PC-3 (cell line): ENCODE data around the gene COX7A2L. TPM values are rescaled to one million over a fixed set of nuclear protein-coding genes. Genes with fewer than 3 reads are reported as not detected.

Experiments
- ATAC-seq: fragments of 200-7000 bp; cut with Tn5 transposase; 2 replicates; pipeline ENCODE4 v1.9.1; 2020; ENCODE audit warnings: mild to moderate bottlenecking, moderate library complexity
- BruUV-seq: library from RNA; stranded (reverse); fragments of 400-500 nt; replicated peaks from 2 replicates; lab custom pipeline; 2021; lab: Mats Ljungman, UMichigan
- CTCF ChIA-PET: fragments of 300-600 bp; sonication (Branson Sonifier 250); formaldehyde crosslinking; loops from one replicate; lab custom pipeline; 2022; ENCODE audit warnings: antibody characterized with exemption; lab: Charles Lee
- POLR2A ChIA-PET: fragments of 300-600 bp; sonication (Branson Sonifier 250); formaldehyde crosslinking; loops from one replicate; lab custom pipeline; 2022; ENCODE audit warnings: antibody characterized with exemption; ENCODE audit not compliant: unreplicated experiment; lab: Charles Lee
- DNase-seq: peaks from one replicate; pipeline ENCODE4 v3.0.0-alpha.2; 2015
- H2AFZ ChIP-seq: fragments of 300-600 bp; sonication (generic); 2 replicates; pipeline ENCODE4 v1.6.0; 2016; ENCODE audit warnings: antibody characterized with exemption, low read length
- H3F3A ChIP-seq: fragments of 300-600 bp; sonication (generic); one replicate; pipeline ENCODE4 v1.6.0; 2017; ENCODE audit warnings: antibody characterized with exemption, low read length, control low read depth, mild to moderate bottlenecking; ENCODE audit not compliant: unreplicated experiment
- H3K27ac ChIP-seq: fragments of 300-600 bp; sonication (generic); 2 replicates; pipeline ENCODE4 v1.5.1; 2016; ENCODE audit warnings: mild to moderate bottlenecking, low read length
- H3K27me3 ChIP-seq: fragments of 300-600 bp; sonication (generic); 2 replicates; pipeline ENCODE4 v1.6.1; 2016; ENCODE audit warnings: low read length, mixed read lengths
- H3K36me3 ChIP-seq: fragments of 300-600 bp; sonication (generic); 2 replicates; pipeline ENCODE4 v1.6.1; 2016; ENCODE audit warnings: low read depth, mixed run types, low read length, mixed read lengths
- H3K4me1 ChIP-seq: fragments of 300-600 bp; sonication (generic); 2 replicates; pipeline ENCODE4 v1.5.1; 2016; ENCODE audit warnings: low read length; ENCODE audit not compliant: insufficient read depth
- H3K4me2 ChIP-seq: fragments of 300-600 bp; sonication (generic); 2 replicates; pipeline ENCODE4 v1.6.0; 2016; ENCODE audit warnings: low read length
- H3K4me3 ChIP-seq: fragments of 300-600 bp; sonication (generic); 2 replicates; pipeline ENCODE4 v1.5.1; 2016; ENCODE audit warnings: mild to moderate bottlenecking, low read length, mixed read lengths
- H3K79me2 ChIP-seq: fragments of 300-600 bp; sonication (generic); 2 replicates; pipeline ENCODE4 v1.6.1; 2017; ENCODE audit warnings: low read length, mixed read lengths
- H3K9ac ChIP-seq: fragments of 300-600 bp; sonication (generic); 2 replicates; pipeline ENCODE4 v1.6.0; 2016; ENCODE audit warnings: mild to moderate bottlenecking, low read length
- H3K9me2 ChIP-seq: fragments of 300-600 bp; sonication (generic); replicated peaks from 2 replicates; pipeline ENCODE4 v1.6.1; 2016; ENCODE audit warnings: mixed run types, low read length, mixed read lengths
- H3K9me3 ChIP-seq: fragments of 300-600 bp; sonication (generic); 2 replicates; pipeline ENCODE4 v1.6.1; 2016; ENCODE audit warnings: low read length, mixed read lengths
- H4K20me1 ChIP-seq: fragments of 300-600 bp; sonication (generic); 2 replicates; pipeline ENCODE4 v1.6.1; 2016; ENCODE audit warnings: low read length, mixed read lengths
- CTCF ChIP-seq: fragments of 300-600 bp; sonication (generic); conservative IDR thresholded peaks from 2 replicates; pipeline ENCODE4 v1.5.1; 2017; ENCODE audit warnings: antibody characterized with exemption, low read depth, mild to moderate bottlenecking, low read length
- EZH2 ChIP-seq: fragments of 300-600 bp; sonication (generic); IDR thresholded peaks from one replicate; pipeline ENCODE4 v1.6.1; 2017; ENCODE audit warnings: antibody characterized with exemption, mild to moderate bottlenecking, low read length; ENCODE audit not compliant: unreplicated experiment
- EZH2phosphoT487 ChIP-seq: fragments of 300-600 bp; sonication (generic); IDR thresholded peaks from 2 replicates; pipeline ENCODE4 v1.6.1; 2018; ENCODE audit warnings: mild to moderate bottlenecking, antibody characterized with exemption, low read length, borderline replicate concordance
- intact Hi-C: fragments of 100-400 bp; cut with micrococcal nuclease; formaldehyde crosslinking; loops from 2 replicates; pipeline ENCODE4 v1.9.0; 2023
- total RNA-seq: library from RNA; depleted of rRNA; stranded (reverse); fragments of >200 nt; gene quantifications from 2 replicates; pipeline ENCODE4 v1.2.3, GENCODE V29; 2014

Gene COX7A2L
- total RNA-seq, 1 experiment from 2014 or later: 120 TPM

DNA sequence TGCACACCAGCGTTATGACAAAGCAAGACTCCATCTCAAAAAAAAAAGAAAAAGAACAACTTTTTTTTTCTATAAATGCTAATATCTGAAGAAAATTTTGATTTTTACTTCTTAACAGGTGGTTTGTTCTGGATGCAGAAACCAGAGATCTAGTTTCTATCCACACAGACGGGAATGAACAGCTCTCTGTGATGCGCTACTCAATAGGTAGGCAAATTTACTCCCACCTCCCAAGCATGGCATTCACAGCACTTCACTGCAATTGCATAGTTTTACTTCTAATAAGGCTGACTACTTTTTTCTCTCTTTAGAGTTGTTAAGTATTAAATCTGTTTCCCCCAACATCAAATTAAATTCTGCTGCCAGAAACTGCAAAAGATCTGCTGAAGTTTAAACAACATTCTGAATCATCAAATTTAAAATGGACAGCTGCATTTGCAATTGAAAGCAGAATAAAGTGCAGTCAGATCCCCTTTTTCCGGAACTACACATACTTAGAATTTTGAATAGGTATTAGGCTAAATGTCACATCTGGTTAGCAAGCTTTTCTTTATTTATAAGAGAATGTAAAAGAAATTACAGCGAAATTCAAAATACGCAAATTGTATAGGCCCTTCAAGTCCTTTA is 45.1 kb downstream of the COX7A2L start:
- H3K79me2 ChIP-seq: no peaks in the 10 kb centered on the region
- H3K4me3 ChIP-seq: no peak overlapping the region
- TF ChIP-seq EZH2phosphoT487 (no peak), EZH2 (no peak), CTCF (no peak)
- POLR2A ChIA-PET: no interaction called here
- no peak overlapping the region for H3K9ac ChIP-seq
- CTCF ChIA-PET: interaction anchor here (0.6 kb wide), 1 partner anchor 13 kb away, joined by 3 read pairs; no protein-coding TSS in a partner anchor
- H3F3A ChIP-seq: no peaks in the 10 kb centered on the region
- intact Hi-C loops: no loop called here
- peaks cover 15% of the 10 kb centered on the region; the same call in 1 of the 2 replicates for H3K36me3 ChIP-seq
- ATAC-seq (no peak), DNase-seq (no peak)
- no peaks in the 10 kb centered on the region for H3K9me3 ChIP-seq
- BruUV-seq: no TSS peak
- no peaks in the 10 kb centered on the region for H4K20me1 ChIP-seq
- H2AFZ ChIP-seq: no peak overlapping the region
- H3K4me1 ChIP-seq: peaks cover 10% of the 10 kb centered on the region
- H3K27me3 ChIP-seq: no peaks in the 10 kb centered on the region
- no peaks in the 10 kb centered on the region for H3K9me2 ChIP-seq
- no peak overlapping the region for H3K4me2 ChIP-seq
- no peak overlapping the region for H3K27ac ChIP-seq

- no peaks in the 10 kb centered on the region for H3K27me3 ChIP-seq
- peak; percentile 68 for DNase-seq
- no peak overlapping the region for H3K4me3 ChIP-seq
- intact Hi-C loops: no loop called here
- H3K4me2 ChIP-seq: no peak overlapping the region
- ChIA-PET CTCF (no interaction called here), POLR2A (no interaction called here)
- no peaks in the 10 kb centered on the region for H3F3A ChIP-seq
- peaks cover 10% of the 10 kb centered on the region for H3K4me1 ChIP-seq
- no peaks in the 10 kb centered on the region for H3K9me2 ChIP-seq
- peaks cover 7% of the 10 kb centered on the region; the same call in 1 of the 2 replicates for H3K36me3 ChIP-seq
- H4K20me1 ChIP-seq: no peaks in the 10 kb centered on the region
- no peak overlapping the region for H3K9ac ChIP-seq
- H3K27ac ChIP-seq: no peak overlapping the region
- BruUV-seq: no TSS peak
- no peaks in the 10 kb centered on the region for H3K9me3 ChIP-seq
- H3K79me2 ChIP-seq: no peaks in the 10 kb centered on the region
- peak; percentile 35; the same call in 1 of the 2 replicates for ATAC-seq
- TF ChIP-seq CTCF: no peak
- no peak for TF ChIP-seq EZH2
- TF ChIP-seq EZH2phosphoT487: no peak
- no peak overlapping the region for H2AFZ ChIP-seq
Measured at GRCh38 chr2:42314892-42315468, 46.0 kb downstream of the COX7A2L start.

DNA sequence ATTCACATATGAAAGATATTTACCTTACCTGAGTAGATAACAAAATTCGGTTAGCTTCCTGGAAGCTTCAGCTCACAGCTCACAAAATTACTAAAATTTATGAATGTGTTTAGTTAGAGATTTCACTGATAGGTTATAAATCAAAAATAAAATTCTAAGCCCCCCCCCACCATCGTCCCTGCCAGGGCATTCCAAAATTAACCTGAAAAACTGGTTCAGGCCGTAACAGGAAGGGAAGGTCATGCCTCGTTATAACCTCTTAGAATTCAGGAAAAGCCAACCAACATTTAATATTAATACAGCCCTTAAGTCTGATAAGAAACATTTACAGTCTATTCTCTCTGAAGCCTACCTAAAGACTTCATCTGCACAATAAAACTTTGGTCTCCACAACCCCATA is 48.9 kb downstream of the COX7A2L start:
- no peak overlapping the region for H3K9ac ChIP-seq
- no peaks in the 10 kb centered on the region for H4K20me1 ChIP-seq
- no peaks in the 10 kb centered on the region; the same call in 1 of the 2 replicates for H3K36me3 ChIP-seq
- H3K9me3 ChIP-seq: no peaks in the 10 kb centered on the region
- H3K27ac ChIP-seq: no peak overlapping the region
- no peak overlapping the region for H3K4me3 ChIP-seq
- H3K79me2 ChIP-seq: no peaks in the 10 kb centered on the region
- POLR2A ChIA-PET: no interaction called here
- no peaks in the 10 kb centered on the region for H3K9me2 ChIP-seq
- no TSS peak for BruUV-seq
- H3K27me3 ChIP-seq: no peaks in the 10 kb centered on the region
- no peak for DNase-seq
- no peaks in the 10 kb centered on the region for H3F3A ChIP-seq
- intact Hi-C loops: no loop called here
- H3K4me1 ChIP-seq: peaks cover 10% of the 10 kb centered on the region
- no peak for TF ChIP-seq EZH2
- TF ChIP-seq CTCF: no peak
- no peak for TF ChIP-seq EZH2phosphoT487
- no peak overlapping the region for H2AFZ ChIP-seq
- no peak for ATAC-seq
- CTCF ChIA-PET: no interaction called here
- no peak overlapping the region for H3K4me2 ChIP-seq
